NCI-H1694 treated with DMSO at 0.1 percent for 48 hours (cell line): Measurements from ENCODE around the gene PCK1.

Experiments
- DNase-seq: peaks from one replicate; lab custom pipeline; 2025; lab: John Stamatoyannopoulos, UW

PCK1 gene

DNA sequence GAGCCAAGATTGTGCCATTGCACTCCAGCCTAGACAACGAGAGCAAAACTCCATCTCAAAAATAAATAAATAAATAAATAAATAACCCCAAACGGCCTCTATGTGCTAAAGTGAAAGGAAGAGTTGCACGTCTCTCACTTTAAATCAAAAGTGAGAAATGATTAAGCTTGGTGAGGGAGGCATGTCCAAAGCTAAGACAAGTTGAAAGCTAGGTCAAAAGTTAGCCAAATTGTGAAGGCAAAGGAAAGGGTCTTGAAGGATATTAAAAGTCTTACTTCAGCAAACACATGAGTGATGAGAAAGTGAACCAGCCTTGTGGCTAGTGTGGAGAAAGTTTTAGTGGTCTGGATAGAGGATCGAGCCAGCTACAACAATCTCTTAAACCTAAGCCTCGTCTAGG, 45.0 kb downstream of the PCK1 start:
- DNase-seq, result no peak

DNA sequence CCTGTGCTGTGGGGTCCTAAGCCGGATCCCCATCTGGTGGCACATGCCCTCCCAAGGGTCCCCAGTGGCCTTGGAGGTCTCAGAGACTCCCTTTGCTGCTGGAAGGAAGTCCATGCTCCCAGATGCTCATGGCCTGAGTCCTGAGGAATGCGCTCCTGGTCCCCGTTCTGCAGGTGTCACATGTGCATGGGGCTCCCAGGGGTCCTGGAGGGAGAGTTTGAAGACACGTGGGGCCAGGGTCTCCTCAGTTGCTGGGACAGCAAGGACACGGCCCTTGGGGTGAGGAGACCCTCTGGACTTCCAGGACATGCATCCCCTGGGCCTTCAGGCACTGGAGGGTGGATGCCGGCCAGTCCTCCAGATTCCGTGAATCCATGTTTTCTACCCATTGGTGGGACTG, 47.6 kb downstream of the PCK1 start:
- no peak for DNase-seq

DNA sequence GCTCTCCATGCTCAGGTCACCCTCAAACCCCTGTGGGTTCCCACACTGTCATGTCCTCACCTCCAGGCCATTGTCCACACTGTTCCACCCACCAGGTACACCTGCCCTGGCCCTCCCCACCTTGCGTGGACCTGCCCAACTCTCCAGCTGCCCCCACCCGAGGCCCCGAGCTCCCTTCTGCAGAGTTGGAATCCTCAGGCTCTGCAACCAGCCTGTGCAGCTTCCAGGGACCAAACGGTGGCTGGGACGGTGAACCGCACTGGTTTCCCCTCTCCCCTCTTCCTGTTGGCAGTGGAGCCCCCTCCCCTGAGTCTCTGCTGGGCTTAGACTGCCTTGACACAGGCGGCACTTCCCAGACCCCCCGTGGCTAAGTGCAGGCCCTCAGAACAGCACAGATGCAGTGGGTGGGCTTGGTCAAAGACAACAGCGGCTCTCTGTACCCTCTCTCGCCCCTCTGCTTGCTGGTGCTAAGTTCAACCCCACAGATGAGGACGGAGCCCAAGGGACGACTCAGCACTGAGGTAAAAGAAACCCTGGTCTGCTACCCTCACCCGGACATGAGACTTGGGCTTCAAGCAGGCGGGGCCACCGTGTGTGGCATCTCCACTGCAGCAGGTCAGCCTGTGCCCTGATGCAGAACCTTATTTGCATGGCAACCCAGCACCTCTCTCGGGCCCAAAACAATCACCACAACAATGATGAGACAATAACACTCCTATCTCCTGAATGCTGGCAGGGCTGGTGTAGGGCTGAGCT, 48.4 kb downstream of the PCK1 start:
- no peak for DNase-seq

DNA sequence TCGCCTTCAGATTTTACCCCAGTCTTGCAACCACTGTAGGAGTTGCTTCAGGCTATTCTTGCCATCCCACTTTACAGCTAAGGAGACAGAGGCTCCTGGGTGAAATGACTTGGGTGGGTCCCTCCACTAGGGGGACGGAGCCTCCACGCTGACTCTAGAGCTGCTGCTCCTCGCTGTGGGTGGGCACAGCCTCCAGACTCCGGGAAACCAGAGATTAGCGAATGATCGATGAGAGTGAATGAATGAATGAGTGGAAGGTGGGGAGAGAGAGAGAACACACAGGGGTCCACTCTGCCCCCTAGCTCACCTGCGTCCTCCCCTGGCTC, 48.9 kb downstream of the PCK1 start:
- DNase-seq, result no peak

DNA sequence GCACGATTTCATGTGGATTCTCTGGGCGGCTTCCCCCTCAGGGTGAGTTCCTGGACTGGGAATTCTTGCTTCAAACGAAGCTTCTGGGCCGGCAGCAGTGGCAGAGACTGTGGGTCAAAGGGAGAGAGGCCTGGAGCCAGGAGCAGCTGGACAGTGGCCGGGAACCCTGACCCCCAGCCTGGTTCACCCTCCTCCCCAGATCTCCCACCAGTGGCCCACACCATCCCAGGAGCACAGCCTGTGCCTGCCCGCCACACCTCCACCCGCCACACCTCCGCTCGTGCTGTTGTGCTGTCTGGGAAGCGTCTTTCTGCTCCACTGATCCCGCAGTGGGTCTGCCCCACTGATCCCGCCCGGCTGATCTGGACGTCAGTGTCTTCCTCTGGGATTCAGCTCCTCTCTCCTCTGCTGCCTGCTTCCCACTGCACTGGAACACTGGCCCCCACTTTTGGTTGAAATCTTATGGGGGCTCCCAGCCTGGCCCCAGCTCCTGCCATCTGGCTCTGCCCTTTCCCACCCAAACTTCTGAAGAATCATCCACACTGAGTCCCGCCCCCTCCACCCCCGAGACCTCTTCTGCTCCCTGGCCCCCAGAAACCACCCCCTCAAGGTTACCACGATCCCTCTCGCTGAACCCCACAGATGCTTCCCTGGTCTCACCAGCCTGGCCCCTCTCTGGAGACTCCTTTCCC, 49.5 kb downstream of the PCK1 start:
- DNase-seq, result no peak

DNA sequence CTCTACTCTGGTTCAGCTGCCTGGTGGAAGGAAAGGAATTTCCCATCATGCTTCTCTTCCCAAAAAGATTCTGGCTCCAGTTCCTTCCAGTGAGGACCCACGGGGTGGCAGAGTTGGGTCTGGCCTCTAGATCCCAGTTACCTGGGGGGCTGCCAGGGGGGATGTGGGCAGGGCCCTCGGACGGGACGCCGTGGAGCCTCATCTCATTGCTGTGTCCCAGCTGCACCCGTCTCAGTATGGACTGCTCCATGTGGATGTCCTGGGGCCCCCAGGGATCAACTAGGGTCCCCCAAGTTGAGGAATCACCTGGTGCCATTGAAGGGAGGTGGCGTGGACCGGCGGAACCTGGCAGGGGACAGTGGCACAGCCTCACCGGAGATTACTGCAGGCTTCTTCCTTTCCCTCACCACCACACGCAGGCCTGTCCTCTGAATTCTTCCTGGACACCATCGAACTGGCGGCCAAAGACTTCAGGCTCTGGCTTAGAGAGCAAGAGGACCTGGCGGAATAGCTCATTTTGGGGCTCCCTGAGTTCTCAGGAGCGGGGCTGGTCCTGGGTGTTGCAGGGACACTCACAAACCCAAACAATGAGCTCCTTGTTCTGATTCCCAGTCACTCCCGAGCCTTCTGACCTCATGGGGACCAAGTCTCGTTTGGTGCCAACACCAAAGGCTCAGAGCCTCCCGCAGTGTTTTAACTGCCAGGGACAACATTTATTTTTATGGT, 50.8 kb downstream of the PCK1 start:
- no peak for DNase-seq

DNA sequence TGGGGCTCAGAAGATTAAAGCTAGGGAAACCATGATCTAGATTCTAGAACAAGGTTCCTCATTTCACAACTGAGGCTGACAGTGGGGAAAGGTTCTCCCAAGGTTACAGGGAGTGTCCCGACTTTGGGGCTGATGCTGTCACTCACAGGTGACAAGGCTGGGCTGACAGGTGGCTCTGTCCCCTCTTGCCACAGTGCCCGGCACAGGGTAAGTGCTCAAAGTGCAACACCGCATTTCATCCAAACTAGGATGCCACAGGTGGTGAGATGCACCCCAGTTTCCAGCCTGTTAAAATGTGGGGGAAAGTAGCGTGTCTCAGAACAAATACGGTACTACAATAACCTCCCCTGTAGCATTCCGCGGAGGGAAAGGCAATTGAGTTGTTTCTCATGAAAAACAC, 51.5 kb downstream of the PCK1 start:
- DNase-seq, result no peak

DNA sequence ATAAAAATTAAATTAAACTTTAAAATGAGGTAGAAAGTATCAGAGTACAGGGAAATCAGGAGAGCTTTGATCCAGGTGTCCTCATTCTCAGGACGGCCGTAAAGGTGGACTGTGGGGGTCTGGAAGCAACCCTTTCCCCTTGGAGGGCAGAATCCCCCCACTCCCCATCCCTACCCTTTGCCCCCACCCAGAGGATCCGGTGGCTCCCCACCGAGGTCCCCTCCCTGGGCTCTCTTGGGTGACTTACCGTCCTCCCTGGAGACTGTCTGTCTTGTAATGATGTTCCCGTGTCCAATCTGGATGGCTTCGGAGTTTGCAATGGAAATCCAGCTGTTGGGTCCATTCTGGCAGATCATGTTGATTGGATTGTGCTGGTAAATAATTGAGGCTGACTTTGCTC, 52.0 kb downstream of the PCK1 start:
- DNase-seq, result no peak

DNA sequence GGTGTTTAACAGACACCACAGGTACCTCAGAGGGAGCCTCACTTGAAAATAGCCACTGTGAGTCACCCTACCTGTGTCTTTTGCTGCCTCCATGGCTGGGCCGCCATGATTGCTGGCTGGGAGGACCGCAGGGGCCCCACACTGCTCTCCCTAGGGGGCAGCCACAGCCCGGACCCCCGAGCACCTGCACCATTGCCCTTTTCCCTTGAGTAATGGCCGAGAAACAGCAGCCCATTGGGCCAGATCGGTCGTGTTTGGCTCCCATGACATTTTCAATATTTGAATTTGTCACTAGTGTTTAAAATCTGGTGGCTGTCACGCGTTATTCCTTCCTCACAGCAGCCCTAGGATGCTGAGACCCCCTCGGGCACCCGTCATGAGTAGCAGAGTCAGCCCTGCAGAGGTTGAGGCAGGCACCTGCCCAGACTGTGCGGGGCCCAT, 52.6 kb downstream of the PCK1 start:
- no peak for DNase-seq

DNA sequence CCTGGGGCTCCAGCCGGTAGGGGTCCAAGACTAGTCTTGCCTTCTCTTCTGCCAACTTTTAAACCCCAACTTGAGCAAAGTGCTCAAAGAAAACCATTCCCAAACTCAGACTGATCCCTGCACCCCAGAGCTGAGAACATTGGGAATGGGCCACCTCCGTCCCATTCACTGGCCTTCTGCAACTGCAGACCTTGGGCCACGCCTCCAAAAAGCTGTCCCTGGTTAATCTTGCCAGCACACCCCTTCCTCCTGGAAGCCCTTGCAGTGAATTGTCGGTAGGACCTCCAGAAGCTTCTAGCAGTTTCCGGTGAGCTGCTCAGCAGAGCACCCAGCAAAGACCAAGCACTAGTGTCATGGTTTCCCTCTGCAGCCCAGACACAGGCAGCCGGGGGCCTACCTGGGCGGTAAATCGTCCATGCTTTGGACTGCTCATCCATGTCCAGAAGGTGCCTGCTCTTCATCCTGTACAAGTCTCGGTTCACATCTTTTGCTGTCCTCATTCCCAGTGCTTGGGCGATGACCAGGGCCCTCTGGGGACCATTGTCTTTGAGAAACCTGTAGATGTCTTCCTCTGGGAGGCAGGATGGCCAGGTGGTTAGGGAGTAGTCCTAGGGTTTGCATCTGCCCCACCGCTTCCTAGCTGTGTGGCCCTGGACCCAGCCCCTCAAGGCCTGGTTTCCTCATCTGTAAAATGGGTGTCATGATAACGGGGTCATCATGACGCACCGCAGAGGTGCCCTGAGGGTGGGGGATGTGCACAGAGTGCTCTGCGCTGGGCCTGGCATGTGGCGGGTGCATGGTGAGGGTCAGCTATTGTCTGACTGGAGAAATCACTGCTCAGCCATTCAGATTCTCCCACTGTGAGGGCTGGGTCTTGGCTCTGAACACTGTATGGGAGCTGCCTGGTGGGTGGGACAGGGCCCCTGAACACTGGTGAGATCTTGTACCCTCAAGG, 53.9 kb downstream of the PCK1 start:
- no peak for DNase-seq

DNA sequence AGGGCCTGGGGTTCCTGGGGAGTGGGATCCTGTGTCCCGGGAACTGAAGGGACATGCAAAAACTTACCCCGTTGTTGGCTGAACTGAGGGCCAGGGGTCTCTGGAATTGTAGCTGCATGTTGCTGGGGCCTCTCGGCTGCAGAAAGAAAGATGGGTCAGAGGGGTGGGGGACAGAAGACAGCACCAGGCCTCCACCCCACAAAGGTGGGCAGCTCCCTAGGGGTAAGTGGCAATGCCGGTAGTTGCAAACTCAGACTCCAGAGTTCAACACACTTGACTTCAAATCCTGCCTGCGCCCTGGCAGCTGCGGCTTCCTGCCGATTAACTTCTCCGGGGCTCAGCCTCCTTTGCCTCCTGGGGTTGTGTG, 54.5 kb downstream of the PCK1 start:
- no peak for DNase-seq

DNA sequence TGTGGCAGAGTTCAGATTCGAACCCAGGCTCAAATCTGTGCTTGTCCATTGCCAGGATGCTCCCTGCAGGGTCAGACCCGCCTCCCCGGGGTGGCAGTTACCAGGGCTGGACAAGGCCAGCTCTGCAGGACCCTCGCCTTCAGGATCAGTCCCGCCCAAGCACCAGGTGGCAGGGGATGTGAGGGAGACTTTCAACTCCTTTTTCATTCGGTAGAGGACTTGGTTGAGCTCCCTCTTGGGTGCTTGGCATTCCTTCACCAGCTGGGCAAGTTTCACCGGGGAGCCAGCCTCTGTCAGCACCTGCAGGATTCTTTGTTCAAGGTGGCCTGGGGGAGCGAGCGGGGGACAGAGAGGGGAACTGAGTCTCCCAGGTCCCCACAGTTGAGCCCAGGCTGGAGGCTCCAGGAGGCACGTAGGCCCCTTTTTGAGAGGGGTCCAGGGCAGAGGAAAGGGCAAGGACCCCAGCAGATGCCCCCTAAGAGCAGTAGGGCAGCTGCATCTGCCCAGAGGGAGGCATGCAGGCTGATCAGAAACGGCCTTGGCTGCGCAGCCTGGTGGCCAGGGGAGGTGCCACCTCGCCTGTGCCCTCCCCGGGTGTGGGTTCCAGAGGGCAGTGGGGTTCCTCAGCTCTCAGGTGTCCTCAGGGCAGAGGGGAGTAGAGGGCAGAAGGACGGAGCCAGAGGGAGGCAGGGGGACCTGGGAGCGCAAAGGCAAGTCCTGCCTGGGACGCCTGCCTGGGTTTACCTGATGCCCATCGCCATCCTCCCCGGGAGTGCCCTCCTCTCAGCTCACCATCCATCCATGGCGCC, 55.4 kb downstream of the PCK1 start:
- no peak for DNase-seq

DNA sequence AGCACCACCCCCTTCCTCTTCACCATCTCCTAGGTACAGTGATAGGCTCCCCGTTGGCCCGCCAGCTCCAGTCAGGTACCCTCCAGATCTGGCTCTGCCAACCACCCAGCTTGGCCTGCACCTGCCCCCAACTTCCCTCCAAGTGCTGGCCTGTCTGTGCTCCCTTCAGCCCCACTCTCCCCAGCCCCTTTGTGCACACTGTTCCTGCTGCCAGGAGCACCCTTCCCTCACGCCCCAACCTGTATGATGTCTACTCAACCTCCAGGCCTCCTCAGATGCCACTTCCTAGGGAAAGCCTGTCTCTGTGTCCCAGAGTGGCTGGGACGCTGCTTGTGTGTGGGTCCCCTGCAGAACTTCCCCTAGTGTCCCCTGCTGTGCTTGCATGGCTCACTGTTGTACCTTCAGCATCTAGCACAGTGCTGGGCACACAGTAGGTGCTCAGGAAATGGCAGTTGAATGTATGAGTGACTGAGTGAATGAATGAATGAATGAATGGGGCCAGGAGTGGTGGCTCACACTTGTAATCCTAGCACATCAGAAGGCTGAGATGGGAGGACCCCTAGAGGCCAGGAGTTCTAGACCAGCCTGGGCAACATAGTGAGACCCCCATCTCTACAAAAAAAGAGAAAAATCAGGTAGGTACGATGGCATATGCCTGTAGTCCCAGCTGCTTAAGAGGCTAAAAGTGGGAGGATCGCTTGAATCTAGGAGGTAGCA, 56.3 kb downstream of the PCK1 start:
- no peak for DNase-seq
